ENCODE data around the gene CD19. TPM values are rescaled to one million over a fixed set of nuclear protein-coding genes. Genes with fewer than 3 reads are reported as not detected.

CD19 gene
- total RNA-seq, 2 experiments from 2014 or later, result 131 to 139 TPM

GRCh38 chr16:28930652-28931051, 1.1 kb upstream of the CD19 start:
- peaks cover 80% of the 10 kb centered on the region for H3K4me1 ChIP-seq (ENCODE audit: insufficient read depth, low read length, poor library complexity, severe bottlenecking)
- H3K36me3 ChIP-seq (ENCODE audit: insufficient read depth, low read length), result peaks cover 22% of the 10 kb centered on the region
- DNase-seq (ENCODE audit: low spot score), result peak; percentile 97
- intact Hi-C loops (cut with micrococcal nuclease; ENCODE audit: unreplicated experiment), result loop anchor here (1.0 kb wide), 1 partner anchor 44 kb away; the partner anchor contains the start of gene SPNS1
- peak overlapping the region; percentile 86 for H3K4me2 ChIP-seq (ENCODE audit: low read length)
- H3K9me3 ChIP-seq (ENCODE audit: low read length), result no peaks in the 10 kb centered on the region
- BruUV-seq (replicated peaks), result no TSS peak
- POLR2A ChIA-PET, result interaction anchor here (0.7 to 2.9 kb wide), 4 partner anchors 8 to 1872 kb away, joined by 4 to 37 read pairs (median 4); no protein-coding TSS in a partner anchor
- peak overlapping the region; percentile 78 for H3K4me3 ChIP-seq (ENCODE audit: low read depth, low read length, poor library complexity, severe bottlenecking)
- H2AFZ ChIP-seq (ENCODE audit: low read length), result no peak overlapping the region
- no peaks in the 10 kb centered on the region for H4K20me1 ChIP-seq (ENCODE audit: insufficient read depth, low read length)
- peak overlapping the region; percentile 99 for H3K27ac ChIP-seq (ENCODE audit: low read depth, low read length, poor library complexity, severe bottlenecking)
- CTCF ChIA-PET (ENCODE audit: unreplicated experiment), result no interaction called here
- TF ChIP-seq, protein P1, sequence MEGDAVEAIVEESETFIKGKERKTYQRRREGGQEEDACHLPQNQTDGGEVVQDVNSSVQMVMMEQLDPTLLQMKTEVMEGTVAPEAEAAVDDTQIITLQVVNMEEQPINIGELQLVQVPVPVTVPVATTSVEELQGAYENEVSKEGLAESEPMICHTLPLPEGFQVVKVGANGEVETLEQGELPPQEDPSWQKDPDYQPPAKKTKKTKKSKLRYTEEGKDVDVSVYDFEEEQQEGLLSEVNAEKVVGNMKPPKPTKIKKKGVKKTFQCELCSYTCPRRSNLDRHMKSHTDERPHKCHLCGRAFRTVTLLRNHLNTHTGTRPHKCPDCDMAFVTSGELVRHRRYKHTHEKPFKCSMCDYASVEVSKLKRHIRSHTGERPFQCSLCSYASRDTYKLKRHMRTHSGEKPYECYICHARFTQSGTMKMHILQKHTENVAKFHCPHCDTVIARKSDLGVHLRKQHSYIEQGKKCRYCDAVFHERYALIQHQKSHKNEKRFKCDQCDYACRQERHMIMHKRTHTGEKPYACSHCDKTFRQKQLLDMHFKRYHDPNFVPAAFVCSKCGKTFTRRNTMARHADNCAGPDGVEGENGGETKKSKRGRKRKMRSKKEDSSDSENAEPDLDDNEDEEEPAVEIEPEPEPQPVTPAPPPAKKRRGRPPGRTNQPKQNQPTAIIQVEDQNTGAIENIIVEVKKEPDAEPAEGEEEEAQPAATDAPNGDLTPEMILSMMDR (conservative IDR thresholded peaks at IDR 0.05; ENCODE audit: low read length), result no peak
- TF ChIP-seq EZH2phosphoT487 (IDR thresholded peaks at IDR 0.05; ENCODE audit: borderline replicate concordance, low read depth, low read length), result no peak
- H3K79me2 ChIP-seq (ENCODE audit: insufficient read depth, low read depth, low read length), result peaks cover 23% of the 10 kb centered on the region; the same call in 1 of the 2 replicates
- H3K9me2 ChIP-seq (ENCODE audit: insufficient read depth, low read length), result no peaks in the 10 kb centered on the region

- ChIA-PET CTCF (ENCODE audit: unreplicated experiment) (interaction anchor here (1.1 to 1.3 kb wide), 2 partner anchors 9 to 13 kb away, joined by 3 to 8 read pairs; no protein-coding TSS in a partner anchor), POLR2A (interaction anchor here (0.6 to 2.9 kb wide), 10 partner anchors 10 to 73 kb away, joined by 3 to 37 read pairs (median 7); no protein-coding TSS in a partner anchor)
- TF ChIP-seq, protein P1 (conservative IDR thresholded peaks at IDR 0.05; ENCODE audit: low read length), result no peak; the same call in 1 of the 2 replicates
- TF ChIP-seq EZH2phosphoT487 (IDR thresholded peaks at IDR 0.05; ENCODE audit: borderline replicate concordance, low read depth, low read length), result no peak
- Histone ChIP-seq H3K9me2 (ENCODE audit: insufficient read depth, low read length) (no peaks in the 10 kb centered on the region), H3K4me3 (ENCODE audit: low read depth, low read length, poor library complexity, severe bottlenecking) (peak overlapping the region; percentile 78), H2AFZ (ENCODE audit: low read length) (peak overlapping the region; percentile 0; the same call in 1 of the 2 replicates), H3K27ac (ENCODE audit: low read depth, low read length, poor library complexity, severe bottlenecking) (peak overlapping the region; percentile 99), H3K79me2 (ENCODE audit: insufficient read depth, low read depth, low read length) (peaks cover 23% of the 10 kb centered on the region; the same call in 1 of the 2 replicates), H3K4me2 (ENCODE audit: low read length) (peak overlapping the region; percentile 86), H3K4me1 (ENCODE audit: insufficient read depth, low read length, poor library complexity, severe bottlenecking) (peaks cover 80% of the 10 kb centered on the region), H3K36me3 (ENCODE audit: insufficient read depth, low read length) (peaks cover 39% of the 10 kb centered on the region), H3K9me3 (ENCODE audit: low read length) (no peaks in the 10 kb centered on the region), H4K20me1 (ENCODE audit: insufficient read depth, low read length) (no peaks in the 10 kb centered on the region)
- BruUV-seq (replicated peaks), result TSS peak; percentile 70
- intact Hi-C loops (cut with micrococcal nuclease; ENCODE audit: unreplicated experiment), result loop anchor here (1.0 kb wide), 1 partner anchor 8 kb away; no protein-coding TSS in a partner anchor
- peak; percentile 52 for DNase-seq (ENCODE audit: low spot score)
These were observed 769 bp downstream of the CD19 start for GRCh38 chr16:28932339-28933141.
